ENCODE results near the gene PRSS23. TPM values are rescaled to one million over a fixed set of nuclear protein-coding genes. Genes with fewer than 3 reads are reported as not detected.

PRSS23 gene
- total RNA-seq, 2 experiments from 2014 or later, result 0.05 TPM; not detected in 1

GRCh38 chr11:86848132-86848531 lies 47.8 kb downstream of the PRSS23 start:
- TF ChIP-seq, protein P1, sequence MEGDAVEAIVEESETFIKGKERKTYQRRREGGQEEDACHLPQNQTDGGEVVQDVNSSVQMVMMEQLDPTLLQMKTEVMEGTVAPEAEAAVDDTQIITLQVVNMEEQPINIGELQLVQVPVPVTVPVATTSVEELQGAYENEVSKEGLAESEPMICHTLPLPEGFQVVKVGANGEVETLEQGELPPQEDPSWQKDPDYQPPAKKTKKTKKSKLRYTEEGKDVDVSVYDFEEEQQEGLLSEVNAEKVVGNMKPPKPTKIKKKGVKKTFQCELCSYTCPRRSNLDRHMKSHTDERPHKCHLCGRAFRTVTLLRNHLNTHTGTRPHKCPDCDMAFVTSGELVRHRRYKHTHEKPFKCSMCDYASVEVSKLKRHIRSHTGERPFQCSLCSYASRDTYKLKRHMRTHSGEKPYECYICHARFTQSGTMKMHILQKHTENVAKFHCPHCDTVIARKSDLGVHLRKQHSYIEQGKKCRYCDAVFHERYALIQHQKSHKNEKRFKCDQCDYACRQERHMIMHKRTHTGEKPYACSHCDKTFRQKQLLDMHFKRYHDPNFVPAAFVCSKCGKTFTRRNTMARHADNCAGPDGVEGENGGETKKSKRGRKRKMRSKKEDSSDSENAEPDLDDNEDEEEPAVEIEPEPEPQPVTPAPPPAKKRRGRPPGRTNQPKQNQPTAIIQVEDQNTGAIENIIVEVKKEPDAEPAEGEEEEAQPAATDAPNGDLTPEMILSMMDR (IDR thresholded peaks at IDR 0.05), result no peak
- Histone ChIP-seq H3K4me3 (ENCODE audit: low read length) (no peak overlapping the region), H3K36me3 (ENCODE audit: insufficient read depth, low read length) (no peaks in the 10 kb centered on the region), H3K27me3 (ENCODE audit: control insufficient read depth in 1 of 2, insufficient read depth in 2 of 2, low read length in 2 of 2) (no peaks in the 10 kb centered on the region), H3K27ac (ENCODE audit: low read depth in 1 of 2, low read length in 2 of 2) (no peak overlapping the region), H3K9me3 (ENCODE audit: control insufficient read depth in 1 of 2, insufficient read depth in 1 of 2, low read length in 2 of 2) (no peaks in the 10 kb centered on the region), H3K4me1 (ENCODE audit: insufficient read depth, low read length) (no peaks in the 10 kb centered on the region)
- H3K27ac Mint-ChIP-seq, result no peak overlapping the region
- no peak for DNase-seq
- no peaks in the 10 kb centered on the region for H3K27me3 Mint-ChIP-seq
- intact Hi-C loops (cut with DNase I, micrococcal nuclease), result no loop called here
- H3K4me1 Mint-ChIP-seq (ENCODE audit: low read depth), result no peaks in the 10 kb centered on the region
- CTCF ChIA-PET, result no interaction called here
- no peaks in the 10 kb centered on the region for H3K9me3 Mint-ChIP-seq
- H3K36me3 Mint-ChIP-seq (ENCODE audit: low read depth), result no peaks in the 10 kb centered on the region
- ATAC-seq (ENCODE audit: poor library complexity), result no peak
- POLR2A ChIA-PET, result no interaction called here
- no peak overlapping the region for H3K4me3 Mint-ChIP-seq

GRCh38 chr11:86849679-86850078 lies 49.3 kb downstream of the PRSS23 start:
- CTCF ChIA-PET, result no interaction called here
- Mint-ChIP-seq H3K9me3 (no peaks in the 10 kb centered on the region), H3K27me3 (no peaks in the 10 kb centered on the region), H3K4me3 (no peak overlapping the region), H3K27ac (no peak overlapping the region), H3K4me1 (ENCODE audit: low read depth) (no peaks in the 10 kb centered on the region), H3K36me3 (ENCODE audit: low read depth) (no peaks in the 10 kb centered on the region)
- Histone ChIP-seq H3K4me3 (ENCODE audit: low read length) (no peak overlapping the region), H3K27ac (ENCODE audit: low read depth in 1 of 2, low read length in 2 of 2) (no peak overlapping the region), H3K27me3 (ENCODE audit: control insufficient read depth in 1 of 2, insufficient read depth in 2 of 2, low read length in 2 of 2) (no peaks in the 10 kb centered on the region), H3K9me3 (ENCODE audit: control insufficient read depth in 1 of 2, insufficient read depth in 1 of 2, low read length in 2 of 2) (no peaks in the 10 kb centered on the region), H3K36me3 (ENCODE audit: insufficient read depth, low read length) (no peaks in the 10 kb centered on the region), H3K4me1 (ENCODE audit: insufficient read depth, low read length) (no peaks in the 10 kb centered on the region)
- DNase-seq (no peak), ATAC-seq (ENCODE audit: poor library complexity) (no peak)
- TF ChIP-seq, protein P1 (IDR thresholded peaks at IDR 0.05), result no peak
- intact Hi-C loops (cut with DNase I, micrococcal nuclease), result no loop called here
- POLR2A ChIA-PET, result no interaction called here

Other genes starting within 250 kb of the PRSS23 start
- gene ME3, start 127.9 kb upstream of the PRSS23 start, total RNA-seq, result 10 to 100 TPM in 1 of 2 experiments, 1 to 10 TPM in 1; 9.1 to 10.6 TPM
- not detected for gene FZD4, start 154.9 kb downstream of the PRSS23 start, total RNA-seq
- 10 to 100 TPM; 14.1 to 15.6 TPM for gene TMEM135, start 237.4 kb downstream of the PRSS23 start, total RNA-seq